GM18526 (cell line): ENCODE results near the gene CNFN.

Experiments
- POLR2A ChIP-seq: IDR thresholded peaks from 3 replicates; pipeline ENCODE4 v1.6.1; 2011; ENCODE audit not compliant: insufficient read length; ENCODE audit errors: extremely low read depth

Gene CNFN

GRCh38 chr19:42352301-42353259 is 37.5 kb downstream of the CNFN start:
- no peak for TF ChIP-seq POLR2A

DNA sequence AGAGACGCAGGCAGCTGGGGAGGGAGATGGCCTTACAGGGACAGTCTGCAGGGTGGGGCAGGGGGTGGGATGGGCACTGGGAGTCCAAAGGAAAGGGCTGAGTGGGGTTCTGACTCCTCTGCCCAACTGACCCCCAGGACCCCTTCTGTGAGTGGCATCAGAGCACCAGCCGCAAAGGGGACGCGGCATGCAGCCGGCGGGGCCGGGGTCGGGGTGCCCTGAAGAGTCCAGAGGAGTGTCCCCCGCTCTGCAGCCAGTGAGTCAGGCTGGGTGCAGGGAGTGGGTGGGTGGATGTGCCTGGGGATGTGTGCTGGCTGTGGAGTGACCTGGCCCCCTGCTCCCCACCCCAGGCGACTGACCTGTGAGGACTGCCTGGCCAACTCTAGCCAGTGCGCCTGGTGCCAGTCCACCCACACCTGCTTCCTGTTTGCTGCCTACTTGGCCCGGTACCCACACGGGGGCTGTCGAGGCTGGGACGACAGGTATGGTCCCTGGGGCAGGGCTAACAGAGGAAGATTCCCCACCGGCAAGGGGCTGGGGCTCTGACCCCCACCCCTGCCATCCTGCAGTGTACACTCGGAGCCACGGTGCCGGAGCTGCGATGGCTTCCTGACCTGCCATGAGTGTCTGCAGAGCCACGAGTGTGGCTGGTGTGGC is 38.9 kb downstream of the CNFN start:
- no peak for TF ChIP-seq POLR2A

- TF ChIP-seq POLR2A, result no peak
These were observed 39.7 kb downstream of the CNFN start for GRCh38 chr19:42350417-42350816.

- TF ChIP-seq POLR2A, result no peak
These were observed 40.6 kb downstream of the CNFN start for GRCh38 chr19:42349378-42350107.

- no peak for TF ChIP-seq POLR2A
These were observed 41.9 kb downstream of the CNFN start for GRCh38 chr19:42348211-42348610.

GRCh38 chr19:42345191-42345812 is 44.8 kb downstream of the CNFN start:
- TF ChIP-seq POLR2A, result no peak

GRCh38 chr19:42344336-42344893 is 45.7 kb downstream of the CNFN start:
- no peak for TF ChIP-seq POLR2A

DNA sequence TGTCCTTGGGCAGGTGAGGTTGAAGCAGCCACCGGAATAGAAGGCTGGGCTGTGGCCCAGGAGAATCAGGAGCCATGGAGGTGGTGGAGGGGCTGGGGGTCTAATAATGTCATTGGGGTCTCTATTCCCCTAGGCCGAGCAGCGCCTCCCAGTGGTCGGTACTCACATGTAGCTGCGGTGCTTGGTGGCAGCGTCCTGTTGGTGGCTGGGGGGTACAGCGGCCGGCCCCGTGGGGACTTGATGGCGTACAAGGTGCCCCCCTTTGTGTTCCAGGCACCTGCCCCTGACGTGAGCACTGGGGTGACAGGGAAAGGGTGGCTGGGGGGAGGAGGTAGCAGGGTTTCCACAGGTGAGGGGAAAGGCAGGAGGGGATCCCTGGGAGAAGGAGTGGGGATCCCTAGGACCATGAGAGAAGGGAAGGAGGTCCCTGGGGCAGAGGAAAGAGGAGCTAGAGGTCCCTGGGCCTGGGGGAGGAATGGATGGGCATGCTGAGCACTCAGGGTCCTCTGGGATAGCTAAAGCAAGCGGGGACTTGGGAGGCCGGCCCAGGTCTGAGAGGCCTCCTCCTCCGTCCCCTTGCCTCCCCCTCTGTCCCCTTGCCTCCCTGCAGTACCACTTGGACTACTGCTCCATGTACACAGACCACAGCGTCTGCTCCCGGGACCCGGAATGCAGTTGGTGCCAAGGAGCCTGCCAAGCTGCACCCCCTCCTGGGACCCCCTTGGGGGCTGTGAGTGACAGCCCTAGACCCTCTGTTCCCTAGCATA is 46.6 kb downstream of the CNFN start:
- TF ChIP-seq POLR2A, result no peak
